Thymus (tissue), 11 donors: ENCODE data around the gene ETF1. TPM values are rescaled to one million over a fixed set of nuclear protein-coding genes. Genes with fewer than 3 reads are reported as not detected.

ENCODE experiments used
- DNase-seq, 9 donors: peaks; one replicate each; pipeline ENCODE4 v3.0.0-alpha.2; 2013; ENCODE audit warnings: low spot score in 9 of 9, low read depth in 6 of 9, missing footprints in 1 of 9
- H3K27ac ChIP-seq, 2 donors: one replicate each; pipeline ENCODE4 v1.5.1; 2013; ENCODE audit warnings: control low read depth in 1 of 2, low read depth in 1 of 2, low read length in 1 of 2, mild to moderate bottlenecking in 1 of 2, moderate library complexity in 1 of 2
- H3K27me3 ChIP-seq, 2 donors: one replicate each; pipeline ENCODE4 v1.5.1; 2013; ENCODE audit warnings: low read length in 1 of 2; ENCODE audit not compliant: control insufficient read depth in 2 of 2, insufficient read depth in 1 of 2
- H3K36me3 ChIP-seq, 2 donors: one replicate each; pipeline ENCODE4 v1.5.1; 2013; ENCODE audit warnings: low read length in 1 of 2, mild to moderate bottlenecking in 1 of 2, moderate library complexity in 1 of 2; ENCODE audit not compliant: control insufficient read depth in 2 of 2, insufficient read depth in 2 of 2
- H3K4me1 ChIP-seq, 2 donors: one replicate each; pipeline ENCODE4 v1.5.1; 2013; ENCODE audit warnings: low read length in 2 of 2; ENCODE audit not compliant: control insufficient read depth in 2 of 2, insufficient read depth in 2 of 2
- H3K4me3 ChIP-seq, 2 donors: one replicate each; pipeline ENCODE4 v1.5.1; 2013; ENCODE audit warnings: low read length in 2 of 2, control low read depth in 1 of 2, mild to moderate bottlenecking in 1 of 2
- H3K9me3 ChIP-seq, 2 donors: one replicate each; pipeline ENCODE4 v1.5.1; 2013; ENCODE audit warnings: low read length in 1 of 2, mild to moderate bottlenecking in 1 of 2; ENCODE audit not compliant: control insufficient read depth in 2 of 2, insufficient read depth in 1 of 2
- WGBS: extraction: QIAGEN DNeasy Blood & Tissue Kit; methylation state at CpG from one replicate; pipeline ENCODE4 v1.1.7; 2013; 5-methylcytosine and 5-hydroxymethylcytosine counted together
- polyA plus RNA-seq: library from polyadenylated mRNA; stranded (reverse); fragments of 200-250 nt; gene quantifications from one replicate; pipeline ENCODE4 v1.2.3, GENCODE V29; 2013
- total RNA-seq: library from RNA; stranded (reverse); fragments of 120-200 nt; gene quantifications from one replicate; pipeline ENCODE4 v1.2.4, GENCODE V29; 2013
- donor health status: healthy.

ETF1 gene
- total and polyA plus RNA-seq, 2 donors, result 54.8 to 56.8 TPM

- H3K36me3 ChIP-seq, result no peaks in the 10 kb centered on the region
- no peak for DNase-seq
- peak overlapping the region; percentile 43 to 77 for H3K27ac ChIP-seq
- H3K4me1 ChIP-seq, result peaks cover 19 to 39% of the 10 kb centered on the region in 2 donors
- no peaks in the 10 kb centered on the region for H3K27me3 ChIP-seq
- WGBS, result 88% methylated on average over 9 of the region's 9 CpGs
- H3K9me3 ChIP-seq, result peaks cover 0 to 8% of the 10 kb centered on the region in 2 donors
- no peak overlapping the region for H3K4me3 ChIP-seq
Measured at GRCh38 chr5:138458856-138459255, 84.2 kb downstream of the ETF1 start.

- H3K9me3 ChIP-seq, result peaks cover 0 to 8% of the 10 kb centered on the region in 2 donors
- peak overlapping the region; percentile 42 to 77 for H3K27ac ChIP-seq
- peak in 3 of 9 donors; percentile 10 to 47 (median 31) for DNase-seq
- no peaks in the 10 kb centered on the region for H3K36me3 ChIP-seq
- whole genome bisulfite sequencing, result 47% methylated on average over 11 of the region's 11 CpGs
- H3K27me3 ChIP-seq, result no peaks in the 10 kb centered on the region
- H3K4me1 ChIP-seq, result peaks cover 16 to 34% of the 10 kb centered on the region in 2 donors
- H3K4me3 ChIP-seq, result no peak overlapping the region
Measured at GRCh38 chr5:138458384-138458783, 84.7 kb downstream of the ETF1 start.

- Histone ChIP-seq H3K27me3 (no peaks in the 10 kb centered on the region), H3K4me1 (peaks cover 15 to 31% of the 10 kb centered on the region in 2 donors), H3K27ac (no peak overlapping the region), H3K9me3 (peaks cover 0 to 8% of the 10 kb centered on the region in 2 donors), H3K36me3 (no peaks in the 10 kb centered on the region), H3K4me3 (no peak overlapping the region)
- no peak for DNase-seq
- WGBS, result 92% methylated on average over 12 of the region's 12 CpGs
Measured at GRCh38 chr5:138457531-138458275, 85.3 kb downstream of the ETF1 start.

Other genes starting within 250 kb of the ETF1 start
- 12.9 TPM for gene CDC25C, start 211.4 kb downstream of the ETF1 start, total RNA-seq
- 1.9 TPM for gene CDC25C, start 211.4 kb downstream of the ETF1 start, polyA plus RNA-seq
- 16.7 TPM for gene FAM53C, start 205.0 kb downstream of the ETF1 start, total RNA-seq
- gene FAM53C, start 205.0 kb downstream of the ETF1 start, polyA plus RNA-seq, result 16.7 TPM
- 43.2 TPM for gene KDM3B, start 190.6 kb downstream of the ETF1 start, total RNA-seq
- 40.0 TPM for gene KDM3B, start 190.6 kb downstream of the ETF1 start, polyA plus RNA-seq
- gene REEP2, start 104.2 kb downstream of the ETF1 start, total RNA-seq, result 1.6 TPM
- gene REEP2, start 104.2 kb downstream of the ETF1 start, polyA plus RNA-seq, result 4.8 TPM
- 7.1 TPM for gene EGR1, start 77.8 kb downstream of the ETF1 start, total RNA-seq
- gene EGR1, start 77.8 kb downstream of the ETF1 start, polyA plus RNA-seq, result 56.3 TPM
- 169 TPM for gene HSPA9, start 32.2 kb upstream of the ETF1 start, total RNA-seq
- gene HSPA9, start 32.2 kb upstream of the ETF1 start, polyA plus RNA-seq, result 94.0 TPM
- gene CTNNA1, start 210.2 kb upstream of the ETF1 start, total RNA-seq, result 53.4 TPM
- 67.1 TPM for gene CTNNA1, start 210.2 kb upstream of the ETF1 start, polyA plus RNA-seq